Stimulated activated CD8-positive, alpha-beta memory T cell treated with anti-CD3 and anti-CD28 coated beads, Interleukin-7, amount 100 ng/mL, for 48 hours (primary cell): ENCODE measurements around the gene SSTR3.
A peak's percentile ranks its signal among the peaks of the same experiment; 100 is the strongest.

Experiments
- DNase-seq, 2 donors: peaks; one replicate each; pipeline ENCODE4 v3.0.0-alpha.2; 2020; ENCODE audit warnings: low read depth in 1 of 2; ENCODE audit errors: extremely low read depth in 1 of 2

Gene SSTR3

DNA sequence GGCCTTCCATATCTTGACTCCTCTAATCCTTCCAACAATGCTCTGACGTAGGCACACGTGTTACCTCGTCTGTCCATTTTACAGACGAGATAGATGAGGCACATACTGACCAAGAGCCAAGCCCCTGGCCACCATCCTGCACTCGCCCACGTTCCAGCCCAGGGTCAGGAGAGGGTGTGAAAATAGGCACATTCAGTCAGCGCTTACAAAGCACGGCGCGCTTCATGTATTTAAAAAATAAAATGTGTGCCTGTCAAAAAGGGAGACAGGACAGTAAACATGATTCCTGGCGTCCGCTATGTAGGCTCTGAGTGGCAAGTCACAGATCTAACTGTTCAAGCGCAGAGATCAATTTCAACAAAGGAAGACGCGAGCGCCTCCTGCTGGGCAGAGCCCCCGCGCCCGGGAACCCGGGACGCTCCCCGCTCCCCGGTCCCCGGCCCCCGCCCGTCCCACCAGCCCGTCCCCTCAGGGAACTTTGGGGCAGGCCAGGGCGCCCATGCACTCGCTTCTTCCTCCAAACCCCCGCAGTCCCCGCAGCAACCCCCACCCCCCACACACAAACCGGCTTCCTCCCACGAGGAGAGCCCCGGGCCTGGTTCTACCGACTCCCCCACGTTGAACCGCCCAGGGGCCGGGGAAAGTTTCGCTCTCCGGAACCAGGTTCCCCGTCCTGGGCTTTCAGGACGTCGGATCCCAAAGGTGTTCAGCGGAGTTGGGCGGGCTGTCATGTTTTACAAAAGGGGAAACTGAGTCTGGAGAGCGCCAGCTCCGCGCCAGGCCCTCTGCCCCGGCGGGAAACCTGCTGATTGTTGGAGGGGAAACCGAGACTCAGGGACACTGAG lies 13.8 kb downstream of the SSTR3 start:
- DNase-seq, result peak; percentile 77 to 80

DNA sequence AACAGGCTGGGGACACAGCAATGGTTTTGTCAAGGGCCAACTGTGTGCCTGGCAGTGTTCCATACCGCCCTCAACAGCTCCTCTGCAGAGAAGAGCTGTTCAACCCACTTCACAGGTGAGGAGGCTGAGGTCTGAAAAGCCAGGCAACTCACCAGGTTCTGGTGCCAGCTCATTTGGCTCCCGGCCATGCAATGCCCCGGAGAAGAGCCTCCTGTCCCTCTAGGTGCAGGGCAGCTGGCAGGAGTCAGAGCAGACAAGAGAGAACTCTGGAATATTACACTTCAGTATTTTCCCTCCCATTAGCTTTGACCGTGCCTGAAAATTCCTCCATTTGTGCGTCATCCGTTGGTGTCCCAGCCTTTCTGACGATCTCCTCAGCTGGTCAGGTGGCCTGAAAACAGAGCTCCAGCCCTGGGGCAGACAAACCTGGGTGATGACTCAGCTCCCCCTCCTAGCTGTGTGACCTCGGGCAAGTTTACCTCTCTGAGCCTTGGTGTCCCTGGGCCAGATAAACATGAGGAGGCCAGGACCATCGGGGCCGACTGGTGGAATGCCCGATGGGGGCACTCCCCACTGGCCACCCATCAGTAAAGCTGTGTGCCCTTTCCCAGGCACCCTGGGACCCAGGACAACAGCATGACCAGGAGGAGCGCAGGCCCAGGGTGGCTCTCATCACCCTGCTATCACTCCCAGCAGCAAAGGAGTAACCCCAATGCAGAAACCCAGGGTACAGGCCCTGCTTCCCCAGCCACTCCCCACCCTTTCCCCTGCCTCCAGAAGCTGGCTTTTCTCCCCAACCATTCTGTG lies 14.6 kb downstream of the SSTR3 start:
- no peak for DNase-seq

DNA sequence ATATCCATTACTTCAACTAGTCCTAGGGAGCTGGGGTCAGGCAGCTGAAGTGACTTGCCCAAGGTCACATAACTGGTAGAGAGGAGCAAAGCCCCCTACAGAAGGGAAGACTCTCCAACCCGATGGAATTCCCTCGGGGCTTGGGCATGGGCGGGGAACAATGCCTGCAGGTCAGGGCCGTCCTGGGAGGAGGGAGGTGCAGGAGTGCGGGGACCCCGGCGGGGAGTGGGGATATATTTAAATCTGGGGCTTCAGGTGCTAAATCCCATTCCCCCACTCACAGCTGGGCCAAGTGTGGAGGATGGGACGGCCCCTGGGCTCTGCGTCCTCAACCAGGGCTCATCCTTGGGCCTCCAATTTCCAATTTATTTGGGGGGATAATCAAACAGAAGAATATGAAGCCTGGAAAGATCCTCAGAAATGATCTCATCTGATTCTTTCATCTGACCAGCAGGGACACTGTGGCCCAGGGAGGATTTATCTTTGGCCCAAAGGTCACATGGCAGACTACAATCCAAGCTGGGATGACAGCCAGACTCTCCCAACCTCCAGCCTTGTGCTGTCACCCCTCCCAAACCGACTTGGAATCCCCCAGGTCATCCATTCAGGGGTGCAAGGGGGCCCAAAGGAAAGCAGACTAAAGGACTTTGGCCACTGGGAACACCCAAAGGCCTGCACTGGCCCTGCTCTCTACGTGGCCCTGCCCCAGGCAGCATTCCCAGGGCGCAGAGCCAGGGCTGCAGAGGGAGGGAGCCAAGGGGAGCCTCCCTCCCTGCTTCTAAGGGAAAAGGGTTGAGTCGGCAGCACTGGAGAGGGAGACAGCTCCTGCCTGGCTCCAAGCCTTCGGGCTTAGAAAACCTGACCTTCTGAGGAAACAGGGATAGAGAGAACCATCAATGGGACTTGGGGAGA lies 15.5 kb downstream of the SSTR3 start:
- DNase-seq, result no peak

DNA sequence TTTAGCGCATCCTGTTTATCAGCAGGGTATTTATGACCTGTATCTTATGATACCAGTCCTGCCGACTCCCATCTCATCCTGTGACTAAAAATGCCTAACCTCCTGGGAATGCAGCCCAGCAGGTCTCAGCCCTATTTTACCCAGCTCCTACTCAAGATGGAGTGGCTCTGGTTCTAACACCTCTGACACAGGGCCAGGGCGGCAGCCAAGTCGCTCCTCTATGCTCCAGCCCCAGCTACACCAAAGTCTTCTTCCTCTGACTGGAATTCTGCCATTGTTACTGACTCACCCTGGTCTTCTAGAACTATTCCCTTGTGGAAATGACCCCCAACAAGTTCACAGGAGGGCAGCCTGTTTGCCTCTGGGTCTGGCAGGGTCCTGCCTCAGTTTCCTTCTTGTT lies 16.4 kb downstream of the SSTR3 start:
- DNase-seq, result no peak

DNA sequence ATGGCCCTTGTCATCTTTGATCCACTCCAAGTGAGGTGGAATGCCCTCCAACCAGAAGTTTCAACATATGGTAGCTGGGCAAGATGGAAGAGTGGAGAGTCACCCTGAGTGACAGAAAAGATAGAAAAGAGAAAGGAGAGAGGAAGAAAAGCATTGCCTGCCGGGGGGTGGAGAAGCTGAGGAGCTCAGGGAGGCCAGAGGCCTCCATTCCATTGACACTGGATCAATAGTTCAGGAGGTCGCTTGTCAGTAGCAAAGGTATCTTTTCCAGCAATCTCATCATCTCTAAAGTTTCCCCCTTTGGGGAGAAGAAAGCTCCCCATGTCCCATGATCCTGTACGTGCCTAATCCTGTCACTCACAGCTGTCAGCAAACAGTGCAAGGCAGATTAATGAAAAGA lies 17.5 kb downstream of the SSTR3 start:
- DNase-seq, result no peak

DNA sequence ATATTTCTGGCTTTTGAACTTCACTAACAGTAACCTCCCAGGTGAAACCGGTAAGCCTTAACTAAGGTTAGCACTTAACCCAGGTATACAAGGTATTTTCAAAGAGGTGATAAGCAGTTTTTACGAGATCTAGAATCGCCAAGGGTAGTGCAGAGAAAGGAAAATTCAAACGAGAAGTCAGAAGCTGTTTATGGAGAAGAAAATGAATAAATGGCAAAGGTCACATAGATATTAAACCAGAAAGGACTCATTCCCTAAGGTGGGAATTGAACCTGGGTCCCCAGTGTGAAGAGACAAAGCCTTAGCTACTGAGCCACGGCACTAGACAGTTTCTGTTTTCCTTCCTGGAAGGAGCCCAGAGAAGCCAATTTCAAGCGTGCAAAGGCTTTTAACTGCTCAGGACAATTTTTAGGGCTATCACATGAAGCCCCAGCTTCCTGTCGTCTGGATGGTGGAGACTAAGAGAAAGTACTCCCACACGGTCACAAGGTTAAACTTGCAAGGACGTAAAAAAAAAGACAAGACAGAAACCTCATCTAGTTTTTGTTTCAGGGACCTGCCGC lies 18.6 kb downstream of the SSTR3 start:
- DNase-seq, result peak in 1 of 2 donors; percentile 28

DNA sequence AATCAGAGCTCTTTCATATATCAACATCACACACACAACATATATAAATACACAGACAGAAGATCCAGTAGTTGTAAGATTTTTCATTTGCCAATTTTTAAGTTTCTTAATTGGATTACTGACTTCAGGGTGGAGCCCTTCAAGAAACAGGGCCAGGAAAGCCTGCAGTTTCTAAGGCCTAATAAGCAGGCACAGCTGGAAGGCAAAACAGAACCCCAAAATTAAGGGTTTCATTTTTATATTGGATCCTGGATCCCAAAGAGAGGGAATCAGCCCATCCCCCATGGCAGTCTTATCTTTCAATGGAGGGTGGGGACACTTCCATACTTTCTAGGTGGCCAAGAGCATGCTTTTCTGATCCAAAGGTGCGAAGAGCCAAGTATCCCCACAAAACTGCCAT lies 19.5 kb downstream of the SSTR3 start:
- DNase-seq, result no peak

DNA sequence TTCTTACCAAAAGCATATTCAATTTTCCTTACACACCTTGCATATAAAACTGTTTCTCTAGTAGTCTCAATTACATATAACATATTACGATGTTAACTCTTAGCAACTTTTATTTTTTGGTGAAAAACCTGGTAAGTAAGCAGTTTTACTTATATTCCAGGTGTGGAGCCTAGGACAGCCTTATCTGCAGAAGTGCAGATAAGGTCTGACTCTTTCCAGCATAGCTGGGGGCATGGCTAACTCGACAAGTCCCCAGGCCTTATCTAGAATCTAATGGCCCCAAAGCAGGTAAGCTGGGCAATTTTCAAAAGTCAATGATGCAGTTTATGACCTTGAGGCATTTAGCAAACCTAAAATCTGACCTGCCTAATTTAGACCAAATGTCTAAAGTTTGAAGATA lies 20.1 kb downstream of the SSTR3 start:
- no peak for DNase-seq

DNA sequence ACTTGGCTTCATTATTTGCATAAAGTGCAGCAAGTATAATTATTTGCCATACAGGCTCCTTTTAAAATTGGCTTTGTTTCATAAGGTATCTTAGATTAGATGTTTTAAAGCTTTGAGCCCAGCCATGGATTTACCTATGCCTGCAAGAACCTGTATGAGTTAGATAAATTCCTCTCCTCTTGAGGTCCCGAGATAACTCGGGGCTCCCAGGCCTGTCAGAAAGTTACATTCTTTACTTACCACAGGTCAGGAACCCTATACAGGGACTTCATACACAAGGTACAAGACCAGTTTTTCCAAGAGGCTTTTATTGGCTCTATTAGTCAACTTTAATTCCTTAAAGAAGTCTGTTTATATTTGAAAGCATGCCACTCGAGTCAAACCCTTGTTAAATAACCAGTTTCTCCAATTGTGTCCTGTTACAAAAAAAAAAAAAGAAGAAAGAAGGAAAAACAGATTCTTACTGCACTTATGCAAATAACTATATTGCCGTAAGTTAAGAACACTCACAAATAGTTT lies 22.0 kb downstream of the SSTR3 start:
- DNase-seq, result no peak

DNA sequence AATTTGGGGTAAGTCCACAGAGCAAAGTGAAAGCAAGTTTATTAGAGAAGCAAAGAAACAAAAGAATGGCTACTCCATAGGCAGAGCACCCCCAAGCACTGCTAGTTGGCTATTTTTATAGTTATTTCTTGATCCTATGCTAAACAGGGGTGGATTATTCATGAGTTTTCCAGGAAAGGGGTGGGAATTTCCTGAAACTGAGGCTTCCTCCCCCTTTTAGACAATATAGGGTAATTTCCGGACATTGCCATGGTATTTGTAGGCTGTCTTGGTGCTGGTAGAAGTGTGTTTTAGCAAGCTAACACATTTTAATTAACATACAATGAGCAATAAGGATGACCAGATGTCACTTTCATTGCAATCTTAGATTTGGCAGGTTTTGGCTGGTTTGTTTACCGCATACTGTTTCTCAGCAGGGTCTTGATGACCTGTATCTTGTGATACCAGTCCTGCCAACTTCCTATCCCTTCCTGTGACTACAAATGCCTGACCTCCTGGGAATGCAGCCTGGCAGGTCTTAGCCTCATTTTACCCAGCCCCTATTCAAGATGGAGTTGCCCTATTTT lies 23.3 kb downstream of the SSTR3 start:
- DNase-seq, result no peak

DNA sequence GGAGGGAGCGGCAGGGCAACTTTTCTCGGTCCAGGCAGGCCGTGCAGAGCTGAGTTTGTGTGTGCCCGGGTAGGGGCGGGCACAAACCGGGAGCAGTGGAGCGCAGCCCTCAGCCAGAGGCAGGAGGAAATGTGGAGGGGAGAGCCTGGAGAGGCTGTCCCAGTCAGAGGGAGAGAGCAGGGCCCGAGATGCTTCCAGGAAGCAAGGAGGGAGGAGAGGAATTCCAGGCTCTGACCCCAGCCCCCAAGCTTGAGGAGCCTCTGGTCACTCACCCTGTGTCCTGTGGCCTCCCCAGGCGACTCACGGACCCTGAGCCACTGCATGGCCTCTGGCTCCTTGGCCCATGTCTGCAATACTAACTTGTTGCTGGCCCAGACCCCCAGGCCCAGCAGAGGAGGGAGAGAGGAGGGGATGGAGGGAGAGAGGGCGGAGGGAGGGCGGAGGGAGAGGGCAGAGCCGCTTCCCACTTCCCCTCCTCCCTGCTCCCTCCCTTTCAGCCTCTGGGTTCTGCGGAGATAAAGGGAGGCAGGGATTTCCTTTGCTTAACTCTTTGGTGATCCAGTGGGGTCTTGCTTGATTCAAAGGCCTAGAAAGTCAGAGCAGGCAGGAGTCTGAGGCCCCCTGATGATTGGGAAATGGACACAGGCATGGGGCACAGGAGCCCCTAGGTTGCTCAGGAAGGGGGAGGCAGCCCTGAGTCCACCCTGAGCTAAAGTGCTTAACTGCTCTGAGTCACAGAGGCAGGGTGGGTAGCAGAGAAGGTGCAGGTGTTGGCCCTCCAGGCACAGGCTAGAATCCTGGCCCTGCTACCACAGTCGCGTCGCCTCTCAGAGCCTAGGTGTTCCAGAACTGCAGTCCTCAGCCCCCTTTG lies 24.2 kb downstream of the SSTR3 start, which contains the start of gene C1QTNF6:
TSS of gene C1QTNF6 (minus strand) at position 357 of the 871 bp plus-strand sequence. CDS start at position 323, 34 bp downstream.
- no peak for DNase-seq

DNA sequence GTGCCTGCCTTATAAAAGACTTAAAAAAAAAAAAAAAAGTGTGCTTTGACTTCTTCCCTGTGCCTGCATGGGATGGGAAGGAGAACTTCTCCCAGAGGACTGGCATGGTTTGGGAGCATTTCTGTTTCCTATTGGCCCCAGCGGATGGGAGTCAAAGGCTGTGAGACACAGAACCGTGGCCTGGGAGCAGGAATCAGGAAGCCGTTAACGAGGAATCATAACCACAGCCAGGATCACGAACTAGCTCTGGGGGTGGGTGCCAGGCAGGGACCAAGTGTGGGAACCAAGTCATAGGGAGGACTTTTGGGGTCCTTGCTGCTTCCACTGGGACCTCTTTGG lies 24.8 kb downstream of the SSTR3 start:
- DNase-seq, result no peak

DNA sequence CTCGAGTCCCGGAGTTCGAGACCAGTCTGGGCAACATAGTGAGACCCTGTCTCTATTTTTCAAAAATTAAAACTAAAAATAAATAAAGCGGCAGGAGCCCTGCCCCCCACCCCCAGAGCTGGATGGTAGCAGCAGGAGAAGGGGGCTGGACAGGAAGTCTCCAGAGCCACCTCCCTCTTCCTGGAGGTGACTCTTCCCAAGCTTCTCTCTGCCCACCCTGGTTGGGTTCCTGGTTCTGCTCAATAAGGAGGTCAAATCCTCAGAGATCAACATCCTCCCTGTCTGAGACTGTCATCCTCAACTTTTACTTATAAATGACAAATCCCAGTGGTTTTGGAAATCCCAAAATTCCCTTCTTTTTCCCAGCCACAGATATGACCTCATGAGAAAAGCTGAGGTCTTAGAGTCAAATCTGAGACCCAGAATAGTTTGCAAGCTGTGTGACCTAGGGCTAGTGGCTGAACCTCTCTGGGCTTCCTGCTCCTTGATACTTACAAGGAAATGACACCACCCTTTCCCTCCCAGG lies 25.2 kb downstream of the SSTR3 start:
- no peak for DNase-seq

DNA sequence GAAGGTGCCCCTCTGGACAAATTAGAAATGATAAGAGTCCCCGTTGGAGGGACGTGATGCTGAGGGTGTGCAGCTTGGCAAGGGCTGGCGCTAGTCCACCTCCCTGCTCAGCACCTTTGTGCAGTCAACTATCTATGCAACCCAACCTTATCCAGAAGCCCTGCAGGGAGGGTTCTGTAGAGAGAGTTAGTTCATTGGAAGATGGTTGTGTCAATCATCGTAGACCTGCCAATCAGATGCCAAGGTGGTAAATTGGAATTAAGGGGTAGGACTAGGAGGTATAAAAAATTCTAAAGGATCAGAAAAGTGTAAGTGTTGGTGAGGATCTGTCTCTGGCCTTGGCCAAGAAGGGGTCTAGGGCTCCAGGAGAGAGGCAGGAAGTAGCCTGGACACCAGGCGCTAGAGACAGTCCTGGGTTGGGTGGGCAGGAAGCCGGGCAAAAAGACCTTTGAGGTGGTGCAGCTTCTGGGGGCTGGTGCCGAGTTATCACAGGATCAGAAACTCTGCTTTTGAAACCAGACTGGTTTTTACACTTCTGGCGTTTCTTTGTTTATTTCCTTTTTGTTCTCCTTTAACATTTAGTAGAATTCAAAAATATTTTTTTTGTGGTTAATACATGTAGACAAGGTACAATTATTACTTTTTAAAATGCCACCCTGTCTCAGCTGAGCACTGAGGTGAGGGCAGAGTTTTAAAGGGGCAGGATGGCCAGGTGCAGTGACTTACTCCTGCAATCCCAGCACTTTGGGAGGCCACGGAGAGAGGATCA lies 25.9 kb downstream of the SSTR3 start:
- no peak for DNase-seq

DNA sequence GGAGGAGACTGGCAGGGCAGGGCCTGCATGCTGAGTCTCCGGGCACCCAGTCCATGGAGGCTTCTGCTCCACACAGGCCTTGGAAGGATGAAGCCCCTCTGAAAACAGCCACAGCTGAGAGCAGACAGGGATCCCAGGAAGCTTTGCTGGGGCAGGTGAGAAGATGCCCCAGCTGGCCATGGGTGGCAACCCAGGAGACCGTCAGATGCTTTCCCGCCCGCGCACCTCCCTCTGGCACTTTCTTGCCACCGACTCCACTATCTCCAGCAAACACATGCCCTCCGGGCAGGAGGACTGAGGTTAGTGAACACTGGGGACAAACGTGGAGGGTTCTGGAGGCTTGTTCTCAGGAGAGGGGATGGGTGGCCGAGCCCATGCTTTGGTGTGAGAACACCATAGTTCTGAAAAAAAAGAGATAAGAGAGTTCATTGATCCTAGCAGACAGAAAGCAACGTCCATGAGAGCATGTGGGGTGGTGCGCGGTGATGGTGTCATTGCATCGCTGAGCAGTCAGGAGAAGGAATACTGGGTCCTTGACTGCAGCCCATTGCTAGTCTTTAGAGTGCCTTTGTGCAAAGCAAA lies 26.5 kb downstream of the SSTR3 start:
- DNase-seq, result no peak

DNA sequence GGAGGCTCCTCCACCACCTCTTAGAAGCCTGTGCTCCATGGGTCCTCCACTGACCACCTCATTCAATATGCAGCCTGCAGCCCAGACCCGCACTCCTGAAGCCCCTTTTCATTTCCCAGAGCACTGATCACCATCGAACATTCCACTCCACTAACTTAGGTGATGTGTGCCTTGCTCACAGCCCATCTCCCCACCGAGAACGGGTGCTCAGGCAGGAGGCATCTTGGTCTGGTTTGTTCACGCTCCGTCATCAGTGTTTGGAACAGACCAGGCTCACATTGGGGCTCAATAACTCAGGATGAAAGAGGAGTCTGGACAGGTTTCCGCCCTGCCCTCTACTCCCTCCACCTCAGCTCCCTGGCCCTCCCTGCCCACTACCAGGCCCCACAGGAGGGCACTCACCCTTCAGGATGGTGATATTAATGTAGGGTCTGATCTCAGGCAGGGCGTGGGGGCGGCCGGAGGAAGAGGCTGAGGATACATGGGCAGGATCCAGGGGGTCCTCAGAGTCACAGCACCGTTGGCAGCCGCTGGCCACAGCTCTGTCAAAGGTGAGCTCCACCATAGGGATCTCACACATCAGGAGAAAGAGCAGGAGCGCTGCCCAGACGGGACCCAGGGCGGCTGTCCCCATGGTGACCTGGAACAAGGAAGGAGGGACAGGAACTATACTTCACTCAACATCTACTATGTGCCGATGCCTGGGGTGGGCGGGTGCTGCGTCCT lies 27.3 kb downstream of the SSTR3 start:
- no peak for DNase-seq

DNA sequence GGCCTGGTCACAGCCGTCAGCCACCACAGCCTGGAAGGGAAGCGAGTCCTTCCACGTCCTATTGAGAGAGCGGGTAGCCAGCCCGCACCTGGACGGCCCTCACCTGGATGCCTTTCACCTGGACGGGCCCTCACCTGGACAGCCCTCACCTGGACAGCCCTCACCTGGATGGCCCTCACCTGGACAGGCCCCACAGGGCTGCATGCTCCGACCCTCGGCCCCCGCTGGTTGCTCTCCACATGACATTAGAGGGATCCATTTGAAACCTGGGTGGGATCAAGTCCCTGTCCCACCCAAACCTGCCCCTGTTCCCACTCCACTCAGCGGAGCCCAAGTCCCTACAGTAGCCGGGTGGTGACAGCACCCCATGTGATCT lies 27.9 kb downstream of the SSTR3 start:
- no peak for DNase-seq
